ENCODE results near the gene PFKFB3. TPM values are rescaled to one million over a fixed set of nuclear protein-coding genes. Genes with fewer than 3 reads are reported as not detected.

The PFKFB3 gene
- total and polyA plus RNA-seq, 9 donors, result 15.3 to 60.8 (median 40.2) TPM

- no peaks in the 10 kb centered on the region for H3K27me3 ChIP-seq
- H3K27ac ChIP-seq, result no peak overlapping the region
- no peaks in the 10 kb centered on the region for H3K9me3 ChIP-seq
- no peaks in the 10 kb centered on the region for H3K4me1 ChIP-seq (ENCODE audit: insufficient read depth)
- intact Hi-C loops (cut with DNase I), result no loop called here
- no peak overlapping the region for H3K4me3 ChIP-seq
- H3K36me3 ChIP-seq, result no peaks in the 10 kb centered on the region
- TF ChIP-seq EP300 (IDR thresholded peaks at IDR 0.05), result no peak
- TF ChIP-seq POLR2A (IDR thresholded peaks at IDR 0.05), result no peak
- TF ChIP-seq CTCF (IDR thresholded peaks at IDR 0.05), result no peak
- no peak for DNase-seq
These were observed 56.4 kb downstream of the PFKFB3 start for GRCh38 chr10:6259153-6259552.

GRCh38 chr10:6260843-6261242, 58.1 kb downstream of the PFKFB3 start:
- Histone ChIP-seq H3K4me1 (ENCODE audit: insufficient read depth) (no peaks in the 10 kb centered on the region), H3K36me3 (no peaks in the 10 kb centered on the region), H3K27ac (no peak overlapping the region), H3K4me3 (no peak overlapping the region), H3K9me3 (no peaks in the 10 kb centered on the region), H3K27me3 (no peaks in the 10 kb centered on the region)
- intact Hi-C loops (cut with DNase I), result no loop called here
- 84 to 93% (median 86%) methylated on average over 3 of the region's 3 CpGs for WGBS, 3 donors
- no peak for DNase-seq
- TF ChIP-seq EP300 (IDR thresholded peaks at IDR 0.05) (no peak), CTCF (IDR thresholded peaks at IDR 0.05) (no peak), POLR2A (IDR thresholded peaks at IDR 0.05) (no peak)

GRCh38 chr10:6267941-6268340, 65.2 kb downstream of the PFKFB3 start:
- Histone ChIP-seq H3K4me3 (no peak overlapping the region), H3K27me3 (no peaks in the 10 kb centered on the region), H3K27ac (no peak overlapping the region), H3K4me1 (ENCODE audit: insufficient read depth) (no peaks in the 10 kb centered on the region), H3K9me3 (no peaks in the 10 kb centered on the region), H3K36me3 (no peaks in the 10 kb centered on the region)
- TF ChIP-seq CTCF (IDR thresholded peaks at IDR 0.05) (no peak), POLR2A (IDR thresholded peaks at IDR 0.05) (no peak)
- intact Hi-C loops (cut with DNase I), result no loop called here
- DNase-seq, result no peak
- 44 to 48% (median 47%) methylated on average over 6 of the region's 6 CpGs for WGBS, 3 donors

- no peak for TF ChIP-seq POLR2A (IDR thresholded peaks at IDR 0.05)
- no peak for TF ChIP-seq EP300 (IDR thresholded peaks at IDR 0.05)
- no peaks in the 10 kb centered on the region for H3K27me3 ChIP-seq
- H3K27ac ChIP-seq, result no peak overlapping the region
- no peak for DNase-seq
- no peaks in the 10 kb centered on the region for H3K4me1 ChIP-seq (ENCODE audit: insufficient read depth)
- no peaks in the 10 kb centered on the region for H3K36me3 ChIP-seq
- no peak overlapping the region for H3K4me3 ChIP-seq
- intact Hi-C loops (cut with DNase I), result no loop called here
- WGBS, 3 donors, result 78 to 88% (median 87%) methylated on average over 2 of the region's 2 CpGs
- H3K9me3 ChIP-seq, result no peaks in the 10 kb centered on the region
These were observed 66.7 kb downstream of the PFKFB3 start for GRCh38 chr10:6269432-6269831.

GRCh38 chr10:6269953-6270867, 67.5 kb downstream of the PFKFB3 start:
- Histone ChIP-seq H3K36me3 (no peaks in the 10 kb centered on the region), H3K27me3 (no peaks in the 10 kb centered on the region), H3K4me3 (no peak overlapping the region), H3K4me1 (ENCODE audit: insufficient read depth) (no peaks in the 10 kb centered on the region), H3K9me3 (no peaks in the 10 kb centered on the region), H3K27ac (no peak overlapping the region)
- WGBS, 3 donors, result 92% methylated on average over 20 of the region's 20 CpGs
- intact Hi-C loops (cut with DNase I), result no loop called here
- no peak for DNase-seq
- TF ChIP-seq EP300 (IDR thresholded peaks at IDR 0.05) (no peak), CTCF (IDR thresholded peaks at IDR 0.05) (no peak), POLR2A (IDR thresholded peaks at IDR 0.05) (no peak)
